Activated gamma-delta T cell treated with Interleukin-2 at 50 U/mL for 16 hours (primary cell): Measurements from ENCODE around the gene GDE1.

Experiments
- DNase-seq: peaks from one replicate; pipeline ENCODE4 v3.0.0-alpha.2; 2020

GDE1 gene

GRCh38 chr16:19523559-19524355, 1.9 kb upstream of the GDE1 start, which contains the start of gene CCP110:
Gene CCP110 (plus strand): TSS chr16:19523942. CDS start chr16:19527882, 3,940 bp downstream.
- peak; percentile 94 for DNase-seq

GRCh38 chr16:19523184-19523558, 1.3 kb upstream of the GDE1 start:
- DNase-seq, result no peak

GRCh38 chr16:19522760-19523159, 862 bp upstream of the GDE1 start:
- no peak for DNase-seq

GRCh38 chr16:19522397-19522732, 467 bp upstream of the GDE1 start:
- DNase-seq, result no peak

- DNase-seq, result peak; percentile 8
Measured at GRCh38 chr16:19520861-19521331, 1.0 kb downstream of the GDE1 start.

- DNase-seq, result no peak
Measured at GRCh38 chr16:19518388-19518787, 3.5 kb downstream of the GDE1 start.

GRCh38 chr16:19517424-19518089, 4.3 kb downstream of the GDE1 start:
- DNase-seq, result no peak

GRCh38 chr16:19515757-19516156, 6.1 kb downstream of the GDE1 start:
- DNase-seq, result no peak

GRCh38 chr16:19513377-19514053, 8.4 kb downstream of the GDE1 start:
- no peak for DNase-seq

- no peak for DNase-seq
Measured at GRCh38 chr16:19512297-19512696, 9.6 kb downstream of the GDE1 start.

- DNase-seq, result no peak
Measured at GRCh38 chr16:19507867-19508266, 14.0 kb downstream of the GDE1 start.

GRCh38 chr16:19506965-19507364, 14.9 kb downstream of the GDE1 start:
- no peak for DNase-seq

- DNase-seq, result no peak
Measured at GRCh38 chr16:19505600-19506303, 16.1 kb downstream of the GDE1 start.

GRCh38 chr16:19503461-19504075, 18.3 kb downstream of the GDE1 start:
- DNase-seq, result no peak

GRCh38 chr16:19502395-19503131, 19.3 kb downstream of the GDE1 start:
- peak; percentile 52 for DNase-seq

GRCh38 chr16:19499481-19499880, 22.4 kb downstream of the GDE1 start:
- no peak for DNase-seq

- DNase-seq, result no peak
Measured at GRCh38 chr16:19499006-19499405, 22.9 kb downstream of the GDE1 start.

- DNase-seq, result no peak
Measured at GRCh38 chr16:19497176-19497575, 24.7 kb downstream of the GDE1 start.

- no peak for DNase-seq
Measured at GRCh38 chr16:19490619-19491018, 31.3 kb downstream of the GDE1 start.

- no peak for DNase-seq
Measured at GRCh38 chr16:19488213-19488640, 33.7 kb downstream of the GDE1 start.

GRCh38 chr16:19486750-19487325, 35.1 kb downstream of the GDE1 start:
- DNase-seq, result no peak

- no peak for DNase-seq
Measured at GRCh38 chr16:19486051-19486450, 35.8 kb downstream of the GDE1 start.
